ENCODE results near the gene SERINC5.

SERINC5 gene

DNA sequence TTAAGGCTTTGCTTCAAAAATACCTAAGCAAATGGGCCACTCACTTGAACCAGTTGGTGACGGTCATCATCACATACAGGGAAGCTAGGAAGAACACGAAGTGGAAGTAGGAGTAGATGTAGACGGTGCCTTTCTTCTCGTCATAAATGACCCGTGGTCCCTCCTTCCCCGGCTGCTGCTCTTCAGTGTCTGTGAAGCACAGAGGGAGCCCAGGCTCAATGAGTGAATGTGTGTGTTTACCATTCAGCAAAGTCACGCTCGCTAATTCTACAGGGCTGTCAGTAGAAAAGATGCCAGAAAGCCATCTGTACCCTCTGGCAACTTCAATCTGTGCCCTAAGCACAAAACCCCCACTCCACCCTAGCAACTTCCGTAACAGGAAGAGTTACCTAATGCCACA, 109.8 kb downstream of the SERINC5 start:
- H3K9me3 Mint-ChIP-seq = no peaks in the 10 kb centered on the region

DNA sequence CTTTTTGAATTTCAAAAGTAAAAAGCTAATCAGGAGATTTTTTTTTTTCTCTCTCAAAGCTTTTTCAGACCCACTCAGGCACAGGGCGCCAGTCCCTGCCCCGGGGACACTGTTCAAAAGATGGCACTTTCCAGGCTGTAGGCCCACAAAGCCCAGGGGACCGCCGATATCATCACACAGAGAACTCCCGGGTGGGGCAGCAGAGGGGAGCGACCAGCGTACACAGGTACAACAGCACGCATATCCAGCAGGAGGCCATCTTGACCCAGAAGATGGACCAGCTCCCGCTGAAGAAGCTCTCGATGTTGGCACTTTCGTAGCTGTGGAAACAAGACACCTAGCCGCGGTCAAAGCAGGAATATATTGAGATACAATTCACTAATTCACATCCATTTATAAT, 112.4 kb downstream of the SERINC5 start:
- Mint-ChIP-seq H3K27ac (no peak overlapping the region), H3K27me3 (ENCODE audit: low read depth, poor library complexity) (no peaks in the 10 kb centered on the region), H3K36me3 (ENCODE audit: low read depth) (peaks cover 55% of the 10 kb centered on the region), H3K4me1 (peaks cover 76% of the 10 kb centered on the region), H3K9me3 (no peaks in the 10 kb centered on the region), H3K4me3 (no peak overlapping the region)
- TF ChIP-seq, protein P1, sequence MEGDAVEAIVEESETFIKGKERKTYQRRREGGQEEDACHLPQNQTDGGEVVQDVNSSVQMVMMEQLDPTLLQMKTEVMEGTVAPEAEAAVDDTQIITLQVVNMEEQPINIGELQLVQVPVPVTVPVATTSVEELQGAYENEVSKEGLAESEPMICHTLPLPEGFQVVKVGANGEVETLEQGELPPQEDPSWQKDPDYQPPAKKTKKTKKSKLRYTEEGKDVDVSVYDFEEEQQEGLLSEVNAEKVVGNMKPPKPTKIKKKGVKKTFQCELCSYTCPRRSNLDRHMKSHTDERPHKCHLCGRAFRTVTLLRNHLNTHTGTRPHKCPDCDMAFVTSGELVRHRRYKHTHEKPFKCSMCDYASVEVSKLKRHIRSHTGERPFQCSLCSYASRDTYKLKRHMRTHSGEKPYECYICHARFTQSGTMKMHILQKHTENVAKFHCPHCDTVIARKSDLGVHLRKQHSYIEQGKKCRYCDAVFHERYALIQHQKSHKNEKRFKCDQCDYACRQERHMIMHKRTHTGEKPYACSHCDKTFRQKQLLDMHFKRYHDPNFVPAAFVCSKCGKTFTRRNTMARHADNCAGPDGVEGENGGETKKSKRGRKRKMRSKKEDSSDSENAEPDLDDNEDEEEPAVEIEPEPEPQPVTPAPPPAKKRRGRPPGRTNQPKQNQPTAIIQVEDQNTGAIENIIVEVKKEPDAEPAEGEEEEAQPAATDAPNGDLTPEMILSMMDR (IDR thresholded peaks at IDR 0.05) = no peak
- DNase-seq = no peak

More for the DNA sequence above, 109.8 kb downstream of the SERINC5 start:
- H3K4me1 Mint-ChIP-seq = peaks cover 72% of the 10 kb centered on the region
- no peak for DNase-seq
- H3K27ac Mint-ChIP-seq = peak overlapping the region; percentile 59
- H3K4me3 Mint-ChIP-seq = no peak overlapping the region
- H3K27me3 Mint-ChIP-seq (ENCODE audit: low read depth, poor library complexity) = no peaks in the 10 kb centered on the region
- H3K36me3 Mint-ChIP-seq (ENCODE audit: low read depth) = peaks cover 64% of the 10 kb centered on the region
- TF ChIP-seq, protein P1 (IDR thresholded peaks at IDR 0.05) = no peak

- peaks cover 2% of the 10 kb centered on the region for H3K27me3 Mint-ChIP-seq (ENCODE audit: low read depth, poor library complexity)
- H3K36me3 Mint-ChIP-seq (ENCODE audit: low read depth) = peaks cover 57% of the 10 kb centered on the region
- TF ChIP-seq, protein P1 (IDR thresholded peaks at IDR 0.05) = no peak
- no peaks in the 10 kb centered on the region for H3K9me3 Mint-ChIP-seq
- peak overlapping the region; percentile 96 for H3K27ac Mint-ChIP-seq
- peaks cover 76% of the 10 kb centered on the region for H3K4me1 Mint-ChIP-seq
- no peak for DNase-seq
- H3K4me3 Mint-ChIP-seq = no peak overlapping the region
Observed at GRCh38 chr5:80142996-80143395, 112.9 kb downstream of the SERINC5 start.

DNA sequence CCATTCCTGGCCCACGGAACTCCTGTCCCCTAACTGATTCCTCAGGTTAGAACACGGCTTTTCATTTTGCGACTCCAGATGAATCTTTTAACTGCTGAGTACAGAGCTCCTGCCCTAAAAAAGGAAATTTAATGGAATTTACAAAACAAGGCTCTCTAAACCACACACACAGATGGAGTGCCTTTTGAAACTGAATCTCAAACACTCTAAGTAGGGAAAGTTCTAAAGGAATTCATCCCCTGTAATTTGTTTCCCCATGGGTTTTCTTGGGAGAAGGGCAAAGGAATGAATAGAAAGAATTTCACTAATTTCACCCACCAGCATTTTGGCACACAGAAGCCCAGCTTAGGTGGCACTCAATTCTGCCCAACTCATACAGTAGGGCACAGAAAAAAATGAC, 114.2 kb downstream of the SERINC5 start:
- H3K27me3 Mint-ChIP-seq (ENCODE audit: low read depth, poor library complexity) = peaks cover 3% of the 10 kb centered on the region
- no peak for DNase-seq
- peak overlapping the region; percentile 96 for H3K27ac Mint-ChIP-seq
- H3K36me3 Mint-ChIP-seq (ENCODE audit: low read depth) = peaks cover 51% of the 10 kb centered on the region
- H3K4me3 Mint-ChIP-seq = no peak overlapping the region
- TF ChIP-seq, protein P1 (IDR thresholded peaks at IDR 0.05) = no peak
- H3K4me1 Mint-ChIP-seq = peaks cover 63% of the 10 kb centered on the region
- no peaks in the 10 kb centered on the region for H3K9me3 Mint-ChIP-seq

DNA sequence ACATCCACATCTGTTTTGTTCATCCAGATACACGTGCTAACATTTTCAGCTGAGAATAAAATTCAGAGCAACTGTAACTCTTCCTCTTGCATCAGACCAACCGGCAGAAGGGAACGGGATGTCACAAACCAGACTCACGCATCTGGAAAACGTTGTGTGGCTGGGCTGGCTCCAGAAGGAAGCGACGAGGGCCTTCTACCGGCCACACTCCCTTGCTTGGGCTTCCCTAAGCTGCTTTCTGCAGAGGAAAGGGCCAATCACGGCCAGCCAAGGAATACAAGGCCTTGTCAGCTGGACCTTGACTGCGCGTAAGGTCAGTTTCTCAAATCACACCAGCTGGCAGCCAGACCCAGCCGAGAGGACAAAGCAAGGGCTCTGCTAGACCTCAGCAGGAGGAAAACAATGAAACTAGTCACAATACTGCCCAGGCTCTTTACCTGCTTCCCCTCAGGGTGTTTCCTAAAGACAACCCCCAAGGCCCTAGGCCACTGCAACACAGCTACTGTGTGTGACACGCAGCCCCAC, 114.6 kb downstream of the SERINC5 start:
- Mint-ChIP-seq H3K27ac (peak overlapping the region; percentile 96), H3K36me3 (ENCODE audit: low read depth) (peaks cover 51% of the 10 kb centered on the region), H3K9me3 (no peaks in the 10 kb centered on the region), H3K4me1 (peaks cover 62% of the 10 kb centered on the region), H3K4me3 (no peak overlapping the region), H3K27me3 (ENCODE audit: low read depth, poor library complexity) (peaks cover 3% of the 10 kb centered on the region)
- DNase-seq = peak; percentile 46
- TF ChIP-seq, protein P1 (IDR thresholded peaks at IDR 0.05) = no peak

GRCh38 chr5:80140496-80140895, 115.4 kb downstream of the SERINC5 start:
- DNase-seq = no peak

More at GRCh38 chr5:80140496-80140895, 115.4 kb downstream of the SERINC5 start:
- Mint-ChIP-seq H3K9me3 (no peaks in the 10 kb centered on the region), H3K27me3 (ENCODE audit: low read depth, poor library complexity) (peaks cover 3% of the 10 kb centered on the region), H3K36me3 (ENCODE audit: low read depth) (peaks cover 53% of the 10 kb centered on the region), H3K4me3 (no peak overlapping the region), H3K27ac (no peak overlapping the region), H3K4me1 (peaks cover 58% of the 10 kb centered on the region)
- TF ChIP-seq, protein P1 (IDR thresholded peaks at IDR 0.05) = no peak
